ENCODE results near the gene PTPRA.

PTPRA gene

GRCh38 chr20:2932498-2932897 is 59.2 kb downstream of the PTPRA start:
- no peak overlapping the region for H3K4me3 ChIP-seq (ENCODE audit: low read depth, low read length)
- no peak for DNase-seq (ENCODE audit: low read depth, low spot score)
- TF ChIP-seq CTCF (IDR thresholded peaks at IDR 0.05; ENCODE audit: low read depth, low read length) = no peak
- in situ Hi-C loops (cut with HindIII; ENCODE audit: low sequenced_read_pairs) = no loop called here

GRCh38 chr20:2937902-2938301 is 64.6 kb downstream of the PTPRA start:
- no peak for DNase-seq (ENCODE audit: low read depth, low spot score)
- no peak for TF ChIP-seq CTCF (IDR thresholded peaks at IDR 0.05; ENCODE audit: low read depth, low read length)
- no peak overlapping the region for H3K4me3 ChIP-seq (ENCODE audit: low read depth, low read length)
- in situ Hi-C loops (cut with HindIII; ENCODE audit: low sequenced_read_pairs) = no loop called here

- DNase-seq (ENCODE audit: low read depth, low spot score) = peak; percentile 57
- TF ChIP-seq CTCF (IDR thresholded peaks at IDR 0.05; ENCODE audit: low read depth, low read length) = no peak
- in situ Hi-C loops (cut with HindIII; ENCODE audit: low sequenced_read_pairs) = no loop called here
- H3K4me3 ChIP-seq (ENCODE audit: low read depth, low read length) = no peak overlapping the region
These were observed 69.2 kb downstream of the PTPRA start for GRCh38 chr20:2942439-2942838.

- DNase-seq (ENCODE audit: low read depth, low spot score) = peak; percentile 75
- no peak for TF ChIP-seq CTCF (IDR thresholded peaks at IDR 0.05; ENCODE audit: low read depth, low read length)
- H3K4me3 ChIP-seq (ENCODE audit: low read depth, low read length) = no peak overlapping the region
- in situ Hi-C loops (cut with HindIII; ENCODE audit: low sequenced_read_pairs) = no loop called here
These were observed 74.0 kb downstream of the PTPRA start for GRCh38 chr20:2946988-2947961.

GRCh38 chr20:2948968-2949367 is 75.7 kb downstream of the PTPRA start:
- no peak overlapping the region for H3K4me3 ChIP-seq (ENCODE audit: low read depth, low read length)
- in situ Hi-C loops (cut with HindIII; ENCODE audit: low sequenced_read_pairs) = no loop called here
- no peak for DNase-seq (ENCODE audit: low read depth, low spot score)
- TF ChIP-seq CTCF (IDR thresholded peaks at IDR 0.05; ENCODE audit: low read depth, low read length) = no peak

- TF ChIP-seq CTCF (IDR thresholded peaks at IDR 0.05; ENCODE audit: low read depth, low read length) = no peak
- in situ Hi-C loops (cut with HindIII; ENCODE audit: low sequenced_read_pairs) = no loop called here
- DNase-seq (ENCODE audit: low read depth, low spot score) = no peak
- no peak overlapping the region for H3K4me3 ChIP-seq (ENCODE audit: low read depth, low read length)
These were observed 79.5 kb downstream of the PTPRA start for GRCh38 chr20:2952766-2953165.

Data from astrocyte of the spinal cord (primary cell).